ENCODE data around the gene NRG2. TPM values are rescaled to one million over a fixed set of nuclear protein-coding genes. Genes with fewer than 3 reads are reported as not detected.

NRG2 gene
- total and polyA plus RNA-seq, 2 of the 8 experiments (the other 6 are each of a cell fraction or from before 2014, with no cell fraction given), result 0.27 to 0.54 TPM

DNA sequence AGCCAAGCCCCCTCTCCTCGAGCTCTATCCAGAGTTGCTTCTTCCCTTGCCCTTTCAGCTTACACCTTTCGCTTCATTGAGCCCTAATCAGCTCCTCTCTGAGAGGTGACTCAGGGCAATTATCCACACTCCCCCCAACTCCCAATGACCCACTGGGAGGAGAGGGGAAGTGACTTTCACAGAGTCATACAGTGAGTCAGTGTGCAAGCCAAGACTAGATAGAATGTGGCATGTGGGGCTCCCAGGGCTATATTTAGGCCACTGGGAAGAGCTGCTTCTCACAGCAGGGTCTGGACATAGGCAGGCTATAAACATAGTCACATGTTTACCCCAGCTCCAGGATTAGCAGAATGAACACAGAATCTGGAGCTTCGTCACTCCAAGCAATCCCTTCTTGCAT, 57.4 kb downstream of the NRG2 start:
- Histone ChIP-seq H2BK20ac (ENCODE audit: low read length) (no peak overlapping the region), H4K20me1 (replicated peaks in 1 of 2; ENCODE audit: control insufficient read depth in 1 of 2, insufficient read depth in 2 of 2, low read length in 2 of 2) (no peaks in the 10 kb centered on the region), H3K4ac (replicated peaks; ENCODE audit: insufficient read length, low read depth, low read length) (no peak overlapping the region), H4K5ac (ENCODE audit: insufficient read length, low read depth, low read length) (no peak overlapping the region), H3K4me1 (replicated peaks in 1 of 4; ENCODE audit: control insufficient read depth in 3 of 4, insufficient read depth in 4 of 4, low read length in 3 of 4) (peaks cover 0 to 3% (median under 1%) of the 10 kb centered on the region in 4 experiments; a peak in 4 of 7 replicates), H3K4me3 (ENCODE audit: extremely low read depth in 1 of 4, insufficient read depth in 2 of 4, low read depth in 3 of 4, low read length in 4 of 4) (no peak overlapping the region), H3K79me2 (ENCODE audit: control insufficient read depth in 1 of 2, insufficient read depth in 2 of 2, low read length in 2 of 2) (no peaks in the 10 kb centered on the region), H3K18ac (ENCODE audit: extremely low read depth, low read length) (no peak overlapping the region), H3K36me3 (ENCODE audit: control insufficient read depth in 2 of 4, insufficient read depth in 4 of 4, low read length in 3 of 4) (no peaks in the 10 kb centered on the region), H3K14ac (ENCODE audit: insufficient read length) (no peak overlapping the region), H3K9ac (replicated peaks in 1 of 4; ENCODE audit: extremely low read depth in 1 of 4, low read depth in 3 of 4, low read length in 3 of 4) (no peak overlapping the region), H3K4me2 (ENCODE audit: insufficient read depth in 1 of 2, low read depth in 2 of 2, low read length in 2 of 2) (no peak overlapping the region), H3K27me3 (replicated peaks in 1 of 4; ENCODE audit: control insufficient read depth in 3 of 4, extremely low read depth in 1 of 4, insufficient read depth in 3 of 4, low read length in 3 of 4) (peaks cover 0 to 4% (median 1%) of the 10 kb centered on the region in 4 experiments; a peak in 2 of 7 replicates), H3K79me1 (ENCODE audit: low read depth, low read length) (no peaks in the 10 kb centered on the region), H2BK5ac (ENCODE audit: low read depth, low read length) (no peak overlapping the region), H3K56ac (replicated peaks; ENCODE audit: insufficient read length, low read depth, low read length) (no peak overlapping the region), H4K91ac (replicated peaks; ENCODE audit: insufficient read length, low read length) (no peak overlapping the region), H2AFZ (ENCODE audit: low read length) (no peak overlapping the region), H2BK120ac (replicated peaks; ENCODE audit: low read depth, low read length) (no peak overlapping the region), H3K9me3 (ENCODE audit: insufficient read depth in 2 of 2, low read depth in 1 of 2, low read length in 1 of 2) (no peaks in the 10 kb centered on the region), H2AK5ac (ENCODE audit: low read depth, low read length) (no peak overlapping the region), H2BK12ac (ENCODE audit: low read depth, low read length) (no peak overlapping the region), H2BK15ac (ENCODE audit: low read length) (no peak overlapping the region), H4K8ac (ENCODE audit: extremely low read depth, insufficient read depth, low read length) (no peak overlapping the region), H3K23me2 (ENCODE audit: low read depth, low read length) (no peaks in the 10 kb centered on the region), H3K27ac (ENCODE audit: low read depth, low read length) (no peak overlapping the region), H3K23ac (ENCODE audit: insufficient read length) (no peak overlapping the region)
- no peak for DNase-seq (ENCODE audit: low read depth in 1 of 2, low spot score in 2 of 2)
- POLR2A ChIA-PET (ENCODE audit: partially characterized antibody), result interaction anchor here (1.1 kb wide), 1 partner anchor 57 kb away, joined by 4 read pairs; the partner anchor contains the start of gene NRG2
- WGBS, 2 experiments (ENCODE audit: extremely low coverage in 1 of 2, insufficient coverage in 1 of 2, insufficient read length in 1 of 2, insufficient replicate concordance in 2 of 2, low coverage in 1 of 2, low lambda C conversion rate in 2 of 2, missing lambda C conversion rate in 1 of 2), result 87% methylated on average over 3 of the region's 3 CpGs; no CpG with 5 or more reads in 1 of the 2 experiments
- CTCF ChIA-PET (ENCODE audit: partially characterized antibody), result interaction anchor here (0.7 to 7.9 kb wide), 9 partner anchors 13 to 256 kb away, joined by 3 to 107 read pairs (median 4); no protein-coding TSS in a partner anchor
- FAIRE-seq, result no peak
- no peak for TF ChIP-seq POLR2AphosphoS5 (IDR thresholded peaks at IDR 0.05; ENCODE audit: low read depth, low read length)
- no peak for TF ChIP-seq CTBP2 (IDR thresholded peaks at IDR 0.05; ENCODE audit: borderline replicate concordance, insufficient read depth, insufficient read length, low read length)
- TF ChIP-seq SUZ12 (IDR thresholded peaks at IDR 0.05; ENCODE audit: low read length), result no peak
- TF ChIP-seq GABPA (IDR thresholded peaks at IDR 0.05; ENCODE audit: borderline replicate concordance, insufficient read depth, low read length), result no peak
- TF ChIP-seq RAD21 (IDR thresholded peaks at IDR 0.05 in 1 of 2, conservative IDR thresholded peaks at IDR 0.05 in 1 of 2; ENCODE audit: low read depth in 2 of 2, low read length in 2 of 2), result no peak
- no peak for TF ChIP-seq SAP30 (IDR thresholded peaks at IDR 0.05; ENCODE audit: insufficient read depth, insufficient replicate concordance, low read length)
- no peak for TF ChIP-seq TAF7 (optimal IDR thresholded peaks at IDR 0.05; ENCODE audit: borderline replicate concordance, low read depth, low read length)
- no peak for TF ChIP-seq CBX5 (IDR thresholded peaks at IDR 0.05; ENCODE audit: low read depth, low read length)
- no peak for TF ChIP-seq SIN3A (conservative IDR thresholded peaks at IDR 0.05 in 1 of 2, IDR thresholded peaks at IDR 0.05 in 1 of 2; ENCODE audit: low read depth in 1 of 2, low read length in 2 of 2)
- TF ChIP-seq SRF (IDR thresholded peaks at IDR 0.05; ENCODE audit: low read depth, low read length), result no peak
- no peak for TF ChIP-seq EGR1 (IDR thresholded peaks at IDR 0.05; ENCODE audit: borderline replicate concordance, low read depth, low read length)
- TF ChIP-seq, protein P1, sequence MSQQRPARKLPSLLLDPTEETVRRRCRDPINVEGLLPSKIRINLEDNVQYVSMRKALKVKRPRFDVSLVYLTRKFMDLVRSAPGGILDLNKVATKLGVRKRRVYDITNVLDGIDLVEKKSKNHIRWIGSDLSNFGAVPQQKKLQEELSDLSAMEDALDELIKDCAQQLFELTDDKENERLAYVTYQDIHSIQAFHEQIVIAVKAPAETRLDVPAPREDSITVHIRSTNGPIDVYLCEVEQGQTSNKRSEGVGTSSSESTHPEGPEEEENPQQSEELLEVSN (IDR thresholded peaks at IDR 0.05), result no peak

All from H1 (cell line).